Measurements from ENCODE around the gene HSPB2. TPM values are rescaled to one million over a fixed set of nuclear protein-coding genes. Genes with fewer than 3 reads are reported as not detected.

HSPB2 gene
- total RNA-seq, 6 experiments from 2014 or later = 1.7 to 7.8 (median 5.4) TPM

DNA sequence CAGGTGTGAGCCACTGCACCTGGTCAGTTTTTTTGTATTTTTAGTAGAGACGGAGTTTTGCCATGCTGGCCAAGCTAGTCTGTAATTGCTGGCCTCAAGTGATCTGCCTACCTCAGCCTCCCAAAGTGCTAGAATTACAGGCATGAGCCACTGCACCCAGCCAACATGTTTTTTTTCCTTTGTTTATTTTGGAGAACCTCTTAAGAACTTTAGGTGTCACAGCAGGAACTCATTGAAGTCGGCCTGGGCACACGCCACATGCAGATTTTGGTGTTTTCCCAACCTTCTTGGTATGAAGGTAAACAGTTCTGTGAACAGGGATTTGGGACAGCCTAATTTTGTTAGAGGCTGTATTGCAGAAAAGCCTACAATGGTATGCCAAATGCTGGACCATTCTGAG lies 34.0 kb downstream of the HSPB2 start:
- TF ChIP-seq, protein P1, sequence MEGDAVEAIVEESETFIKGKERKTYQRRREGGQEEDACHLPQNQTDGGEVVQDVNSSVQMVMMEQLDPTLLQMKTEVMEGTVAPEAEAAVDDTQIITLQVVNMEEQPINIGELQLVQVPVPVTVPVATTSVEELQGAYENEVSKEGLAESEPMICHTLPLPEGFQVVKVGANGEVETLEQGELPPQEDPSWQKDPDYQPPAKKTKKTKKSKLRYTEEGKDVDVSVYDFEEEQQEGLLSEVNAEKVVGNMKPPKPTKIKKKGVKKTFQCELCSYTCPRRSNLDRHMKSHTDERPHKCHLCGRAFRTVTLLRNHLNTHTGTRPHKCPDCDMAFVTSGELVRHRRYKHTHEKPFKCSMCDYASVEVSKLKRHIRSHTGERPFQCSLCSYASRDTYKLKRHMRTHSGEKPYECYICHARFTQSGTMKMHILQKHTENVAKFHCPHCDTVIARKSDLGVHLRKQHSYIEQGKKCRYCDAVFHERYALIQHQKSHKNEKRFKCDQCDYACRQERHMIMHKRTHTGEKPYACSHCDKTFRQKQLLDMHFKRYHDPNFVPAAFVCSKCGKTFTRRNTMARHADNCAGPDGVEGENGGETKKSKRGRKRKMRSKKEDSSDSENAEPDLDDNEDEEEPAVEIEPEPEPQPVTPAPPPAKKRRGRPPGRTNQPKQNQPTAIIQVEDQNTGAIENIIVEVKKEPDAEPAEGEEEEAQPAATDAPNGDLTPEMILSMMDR (IDR thresholded peaks at IDR 0.05) = no peak
- no peaks in the 10 kb centered on the region; the same call in none of the 2 replicates for H3K27me3 Mint-ChIP-seq (ENCODE audit: insufficient read depth)
- H3K4me3 Mint-ChIP-seq = no peak overlapping the region
- H3K36me3 Mint-ChIP-seq (ENCODE audit: low read depth) = no peaks in the 10 kb centered on the region
- no peaks in the 10 kb centered on the region for H3K9me3 Mint-ChIP-seq
- H3K4me1 Mint-ChIP-seq (ENCODE audit: low read depth) = peaks cover 41% of the 10 kb centered on the region
- H3K27ac Mint-ChIP-seq = peak overlapping the region; percentile 40; the same call in 1 of the 2 replicates
- DNase-seq = no peak

DNA sequence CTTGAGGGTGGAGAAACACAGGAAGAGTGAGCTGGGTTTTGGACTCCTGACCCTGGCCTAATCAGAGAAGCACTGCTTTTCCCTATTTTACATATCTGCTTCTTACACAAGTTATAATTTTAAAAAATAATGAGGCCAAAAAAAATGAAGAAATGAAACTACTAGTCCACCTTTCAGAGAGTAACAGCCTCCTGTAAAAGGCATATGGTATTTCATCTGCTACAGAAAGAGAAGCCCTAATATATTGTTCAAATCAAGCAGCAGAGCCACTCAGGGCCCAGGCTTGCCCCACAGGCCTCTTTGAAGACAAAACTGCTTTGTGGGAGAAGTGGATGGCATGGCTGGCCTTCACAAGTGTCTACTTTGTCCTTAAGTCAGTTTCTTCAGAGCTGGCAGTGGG lies 34.6 kb downstream of the HSPB2 start:
- Mint-ChIP-seq H3K4me3 (no peak overlapping the region), H3K4me1 (ENCODE audit: low read depth) (peaks cover 35% of the 10 kb centered on the region), H3K9me3 (no peaks in the 10 kb centered on the region), H3K27ac (peak overlapping the region; percentile 40; the same call in 1 of the 2 replicates), H3K27me3 (ENCODE audit: insufficient read depth) (no peaks in the 10 kb centered on the region; the same call in none of the 2 replicates), H3K36me3 (ENCODE audit: low read depth) (no peaks in the 10 kb centered on the region)
- DNase-seq = no peak
- TF ChIP-seq, protein P1 (IDR thresholded peaks at IDR 0.05) = no peak

DNA sequence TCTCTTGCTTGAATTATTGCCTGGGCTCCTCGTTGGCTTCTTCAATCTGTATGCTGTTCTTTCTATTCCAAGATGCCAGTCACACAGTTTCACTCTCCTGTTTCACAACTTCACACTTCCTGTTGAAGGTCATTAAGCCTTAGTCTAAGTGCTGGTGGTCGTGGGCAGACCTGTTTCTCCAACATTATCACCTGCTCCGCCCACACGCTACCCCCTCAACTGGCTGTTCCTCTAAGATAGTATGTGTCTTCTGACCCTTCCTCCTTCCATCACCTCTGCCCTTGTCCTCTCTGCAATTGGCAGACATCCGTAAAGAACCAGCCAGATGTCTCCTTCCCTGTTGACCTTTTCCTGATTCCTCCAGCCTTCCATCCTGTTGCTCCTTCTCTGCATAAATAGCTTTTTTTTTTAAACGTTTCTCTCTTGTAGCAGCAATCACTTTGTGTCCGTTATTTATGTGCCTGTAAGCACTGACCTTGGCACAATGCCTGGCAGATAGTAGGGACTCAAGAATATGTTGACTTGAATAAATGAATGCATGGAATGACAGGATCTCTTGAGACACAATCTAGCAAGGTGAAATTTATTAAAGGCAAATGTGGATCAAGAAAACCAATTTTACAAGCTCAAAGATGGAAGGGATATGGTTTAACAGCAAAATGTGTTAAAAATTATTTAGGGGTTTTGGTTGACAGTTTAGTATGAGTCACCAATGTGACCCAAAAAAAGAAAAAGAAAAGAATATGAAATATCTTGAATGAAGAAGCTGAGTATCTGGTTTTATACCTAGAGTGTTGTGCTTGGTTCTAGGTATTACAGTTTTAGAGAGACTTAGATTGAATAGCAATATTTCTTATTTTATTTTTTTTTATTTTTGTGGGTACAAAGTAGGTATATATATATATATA lies 37.2 kb downstream of the HSPB2 start:
- Mint-ChIP-seq H3K36me3 (ENCODE audit: low read depth) (no peaks in the 10 kb centered on the region), H3K4me1 (ENCODE audit: low read depth) (peaks cover 17% of the 10 kb centered on the region), H3K27me3 (ENCODE audit: insufficient read depth) (no peaks in the 10 kb centered on the region), H3K9me3 (no peaks in the 10 kb centered on the region), H3K4me3 (no peak overlapping the region), H3K27ac (no peak overlapping the region)
- TF ChIP-seq, protein P1 (IDR thresholded peaks at IDR 0.05) = no peak
- no peak for DNase-seq

DNA sequence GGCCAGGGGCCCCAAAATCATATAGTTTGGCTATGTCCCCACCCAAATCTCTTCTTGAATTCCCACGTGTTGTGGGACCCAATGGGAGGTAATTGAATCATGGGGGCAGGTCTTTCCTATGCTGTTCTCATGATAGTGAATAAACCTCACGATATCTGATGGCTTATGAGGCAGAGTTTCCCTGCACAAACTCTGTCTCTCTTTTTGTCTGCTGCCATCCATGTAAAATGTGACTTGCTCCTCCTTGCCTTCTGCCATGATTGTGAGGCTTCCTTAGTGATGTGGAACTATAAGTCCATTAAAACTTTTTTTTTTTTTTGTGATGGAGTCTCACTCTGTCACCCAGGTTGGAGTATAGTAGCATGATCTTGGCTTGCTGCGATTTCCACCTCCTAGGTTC lies 39.0 kb downstream of the HSPB2 start:
- TF ChIP-seq, protein P1 (IDR thresholded peaks at IDR 0.05) = no peak
- Mint-ChIP-seq H3K27ac (no peak overlapping the region), H3K9me3 (no peaks in the 10 kb centered on the region), H3K27me3 (ENCODE audit: insufficient read depth) (no peaks in the 10 kb centered on the region), H3K4me3 (no peak overlapping the region), H3K4me1 (ENCODE audit: low read depth) (peaks cover 7% of the 10 kb centered on the region), H3K36me3 (ENCODE audit: low read depth) (no peaks in the 10 kb centered on the region)
- DNase-seq = no peak

DNA sequence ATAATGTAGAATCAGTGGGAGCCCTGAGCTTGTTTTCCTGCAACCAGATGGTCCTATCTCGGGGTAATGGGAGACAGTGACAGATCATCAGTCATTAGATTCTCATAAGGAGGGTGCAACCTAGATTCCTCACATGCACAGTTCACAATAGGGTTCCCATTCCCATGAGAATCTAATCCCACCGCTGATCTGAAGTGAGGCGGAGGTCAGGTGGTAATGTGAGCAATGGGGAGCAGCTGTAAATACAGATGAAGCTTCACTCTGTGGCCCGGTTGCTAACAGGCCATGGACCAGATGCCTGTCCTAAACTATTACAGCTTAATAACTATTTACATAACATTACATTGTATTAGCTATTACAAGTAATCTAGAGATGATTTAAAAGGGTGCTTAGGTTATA lies 41.6 kb downstream of the HSPB2 start:
- TF ChIP-seq, protein P1 (IDR thresholded peaks at IDR 0.05) = no peak
- DNase-seq = no peak
- H3K36me3 Mint-ChIP-seq (ENCODE audit: low read depth) = no peaks in the 10 kb centered on the region
- peaks cover 7% of the 10 kb centered on the region for H3K4me1 Mint-ChIP-seq (ENCODE audit: low read depth)
- H3K4me3 Mint-ChIP-seq = no peak overlapping the region
- no peaks in the 10 kb centered on the region for H3K27me3 Mint-ChIP-seq (ENCODE audit: insufficient read depth)
- H3K27ac Mint-ChIP-seq = no peak overlapping the region
- no peaks in the 10 kb centered on the region for H3K9me3 Mint-ChIP-seq
